ENCODE data around the gene PBLD. TPM values are rescaled to one million over a fixed set of nuclear protein-coding genes. Genes with fewer than 3 reads are reported as not detected.
"Not testable (repeated sequence)": the region's sequence is repeated elsewhere in the genome, so short reads cannot be mapped to it uniquely, and the experiment has no call there.

Gene PBLD
- total RNA-seq, 1 donor from 2014 or later = 8.6 TPM

DNA sequence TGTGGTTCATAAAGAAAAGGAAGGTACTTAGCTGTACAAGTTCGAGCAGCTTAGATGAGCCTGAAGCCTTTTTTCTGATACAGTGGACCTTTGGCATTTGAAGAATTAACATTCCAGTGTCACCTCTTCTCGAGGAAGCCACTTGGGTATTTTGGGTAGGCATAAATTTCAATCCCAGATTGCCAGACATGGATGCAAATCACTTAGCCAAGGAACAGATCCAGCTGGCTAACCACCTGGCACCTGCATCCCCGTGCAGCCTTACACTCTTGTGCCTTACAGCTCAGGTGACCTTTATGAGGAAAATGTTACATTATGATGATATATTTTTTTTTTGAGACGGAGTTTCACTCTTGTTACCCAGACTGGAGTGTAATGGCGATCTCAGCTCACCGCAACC lies 84.8 kb downstream of the PBLD start:
- H3K36me3 Mint-ChIP-seq (ENCODE audit: unreplicated experiment) = no peaks in the 10 kb centered on the region
- TF ChIP-seq, protein P1, sequence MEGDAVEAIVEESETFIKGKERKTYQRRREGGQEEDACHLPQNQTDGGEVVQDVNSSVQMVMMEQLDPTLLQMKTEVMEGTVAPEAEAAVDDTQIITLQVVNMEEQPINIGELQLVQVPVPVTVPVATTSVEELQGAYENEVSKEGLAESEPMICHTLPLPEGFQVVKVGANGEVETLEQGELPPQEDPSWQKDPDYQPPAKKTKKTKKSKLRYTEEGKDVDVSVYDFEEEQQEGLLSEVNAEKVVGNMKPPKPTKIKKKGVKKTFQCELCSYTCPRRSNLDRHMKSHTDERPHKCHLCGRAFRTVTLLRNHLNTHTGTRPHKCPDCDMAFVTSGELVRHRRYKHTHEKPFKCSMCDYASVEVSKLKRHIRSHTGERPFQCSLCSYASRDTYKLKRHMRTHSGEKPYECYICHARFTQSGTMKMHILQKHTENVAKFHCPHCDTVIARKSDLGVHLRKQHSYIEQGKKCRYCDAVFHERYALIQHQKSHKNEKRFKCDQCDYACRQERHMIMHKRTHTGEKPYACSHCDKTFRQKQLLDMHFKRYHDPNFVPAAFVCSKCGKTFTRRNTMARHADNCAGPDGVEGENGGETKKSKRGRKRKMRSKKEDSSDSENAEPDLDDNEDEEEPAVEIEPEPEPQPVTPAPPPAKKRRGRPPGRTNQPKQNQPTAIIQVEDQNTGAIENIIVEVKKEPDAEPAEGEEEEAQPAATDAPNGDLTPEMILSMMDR (IDR thresholded peaks at IDR 0.05) = no peak
- H3K4me3 Mint-ChIP-seq (ENCODE audit: unreplicated experiment) = no peak overlapping the region
- no peaks in the 10 kb centered on the region for H3K4me1 Mint-ChIP-seq (ENCODE audit: unreplicated experiment)
- peaks cover 10% of the 10 kb centered on the region for H3K27me3 Mint-ChIP-seq (ENCODE audit: unreplicated experiment)
- DNase-seq (ENCODE audit: extremely low spot score, unreplicated experiment) = no peak
- no peaks in the 10 kb centered on the region for H3K9me3 Mint-ChIP-seq (ENCODE audit: unreplicated experiment)
- H3K27ac Mint-ChIP-seq (ENCODE audit: unreplicated experiment) = no peak overlapping the region

DNA sequence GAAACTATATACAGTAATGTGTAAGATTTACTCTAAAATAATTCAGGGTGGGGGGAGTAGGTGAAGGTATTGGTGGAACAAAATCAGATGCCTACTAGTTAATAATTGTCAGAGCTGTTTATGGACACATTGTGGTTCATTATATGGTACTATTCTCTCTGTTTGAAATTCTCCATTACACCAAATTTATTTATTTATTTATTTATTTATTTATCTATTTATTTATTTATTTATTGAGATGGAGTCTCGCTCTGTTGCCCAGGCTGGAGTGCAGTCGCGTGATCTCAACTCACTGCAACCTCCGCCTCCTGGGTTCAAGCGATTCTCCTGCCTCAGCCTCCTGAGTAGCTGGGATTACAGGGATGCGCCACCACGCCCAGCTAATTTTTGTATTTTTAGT lies 86.3 kb downstream of the PBLD start:
- H3K9me3 Mint-ChIP-seq (ENCODE audit: unreplicated experiment) = not testable (repeated sequence)

DNA sequence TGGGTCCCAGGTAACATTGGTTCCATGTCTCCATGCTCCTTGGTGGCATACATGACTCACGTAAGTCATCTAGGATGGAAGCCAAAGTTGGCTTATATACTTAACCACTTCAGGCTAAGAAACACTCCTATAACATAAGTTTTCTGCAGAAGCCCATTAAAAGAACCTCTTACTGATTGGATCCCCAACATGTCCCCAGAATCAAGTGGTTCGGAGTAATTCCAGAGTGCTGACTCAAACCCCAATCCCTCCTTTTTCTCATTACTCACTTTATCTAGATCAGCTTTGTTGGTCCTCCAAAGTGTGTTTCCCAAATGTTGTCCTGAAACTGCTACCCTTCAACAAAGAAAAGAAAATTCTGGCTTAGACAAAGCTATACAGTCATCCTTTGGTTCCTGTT lies 90.7 kb downstream of the PBLD start:
- TF ChIP-seq, protein P1 (IDR thresholded peaks at IDR 0.05) = no peak
- Mint-ChIP-seq H3K9me3 (ENCODE audit: unreplicated experiment) (no peaks in the 10 kb centered on the region), H3K4me1 (ENCODE audit: unreplicated experiment) (peaks cover 3% of the 10 kb centered on the region), H3K27ac (ENCODE audit: unreplicated experiment) (no peak overlapping the region), H3K27me3 (ENCODE audit: unreplicated experiment) (peaks cover 8% of the 10 kb centered on the region), H3K4me3 (ENCODE audit: unreplicated experiment) (no peak overlapping the region), H3K36me3 (ENCODE audit: unreplicated experiment) (no peaks in the 10 kb centered on the region)
- DNase-seq (ENCODE audit: extremely low spot score, unreplicated experiment) = no peak

More for the DNA sequence above, 86.3 kb downstream of the PBLD start:
- peaks cover 10% of the 10 kb centered on the region for H3K27me3 Mint-ChIP-seq (ENCODE audit: unreplicated experiment)
- not testable (repeated sequence) for H3K4me1 Mint-ChIP-seq (ENCODE audit: unreplicated experiment); DNase-seq (ENCODE audit: extremely low spot score, unreplicated experiment); H3K27ac Mint-ChIP-seq (ENCODE audit: unreplicated experiment); H3K4me3 Mint-ChIP-seq (ENCODE audit: unreplicated experiment); H3K36me3 Mint-ChIP-seq (ENCODE audit: unreplicated experiment)

DNA sequence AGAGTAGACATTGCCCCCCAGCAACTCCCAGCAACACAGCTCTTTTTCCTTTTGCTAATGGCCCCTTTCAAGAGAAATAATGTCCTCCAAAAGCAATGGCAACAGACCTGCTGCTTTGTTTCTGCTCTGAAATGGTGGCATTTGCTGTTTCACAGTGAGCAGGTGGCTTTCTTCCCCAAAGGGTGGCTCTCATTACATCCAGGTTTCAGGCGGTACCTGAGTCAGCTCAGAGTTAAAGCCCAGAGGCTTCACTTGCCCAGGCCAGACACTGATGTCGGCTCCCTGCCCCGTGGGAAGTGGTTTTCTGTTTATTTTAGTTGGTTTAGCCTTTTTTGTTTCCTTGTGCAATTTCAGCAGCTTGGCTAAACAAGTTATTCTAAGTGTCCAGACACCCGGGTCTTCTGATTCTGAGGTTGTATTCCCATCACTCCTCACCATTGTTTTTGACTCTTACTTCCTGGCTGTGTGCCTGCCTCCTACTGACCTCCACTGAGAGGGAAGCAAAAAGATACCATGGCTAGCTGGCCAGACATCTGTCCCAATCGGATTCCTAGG lies 93.1 kb downstream of the PBLD start:
- Mint-ChIP-seq H3K4me1 (ENCODE audit: unreplicated experiment) (peaks cover 3% of the 10 kb centered on the region), H3K9me3 (ENCODE audit: unreplicated experiment) (no peaks in the 10 kb centered on the region), H3K4me3 (ENCODE audit: unreplicated experiment) (no peak overlapping the region), H3K27me3 (ENCODE audit: unreplicated experiment) (peaks cover 11% of the 10 kb centered on the region), H3K27ac (ENCODE audit: unreplicated experiment) (no peak overlapping the region), H3K36me3 (ENCODE audit: unreplicated experiment) (no peaks in the 10 kb centered on the region)
- DNase-seq (ENCODE audit: extremely low spot score, unreplicated experiment) = no peak
- TF ChIP-seq, protein P1 (IDR thresholded peaks at IDR 0.05) = no peak

DNA sequence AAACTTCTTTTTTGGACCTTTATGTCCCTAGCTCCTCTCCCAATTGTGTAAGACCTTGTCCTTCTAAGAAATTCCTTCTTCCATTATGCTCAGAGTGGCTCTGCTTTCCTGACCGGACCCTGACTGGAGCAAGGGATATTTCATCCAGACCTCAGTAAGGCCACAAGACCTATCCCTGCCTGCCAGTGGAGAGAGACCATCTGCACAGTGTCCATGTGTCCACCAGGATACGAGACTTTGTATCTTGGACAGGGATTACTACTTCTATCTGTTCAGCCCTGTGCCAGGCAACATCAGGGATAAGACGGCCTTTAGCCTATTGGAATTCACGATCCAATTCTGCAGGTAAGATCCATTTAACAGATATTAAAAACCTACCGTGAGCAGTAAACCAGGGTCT lies 93.7 kb downstream of the PBLD start:
- peaks cover 12% of the 10 kb centered on the region for H3K27me3 Mint-ChIP-seq (ENCODE audit: unreplicated experiment)
- H3K36me3 Mint-ChIP-seq (ENCODE audit: unreplicated experiment) = no peaks in the 10 kb centered on the region
- H3K4me1 Mint-ChIP-seq (ENCODE audit: unreplicated experiment) = peaks cover 3% of the 10 kb centered on the region
- H3K9me3 Mint-ChIP-seq (ENCODE audit: unreplicated experiment) = no peaks in the 10 kb centered on the region
- DNase-seq (ENCODE audit: extremely low spot score, unreplicated experiment) = no peak
- TF ChIP-seq, protein P1 (IDR thresholded peaks at IDR 0.05) = no peak
- no peak overlapping the region for H3K4me3 Mint-ChIP-seq (ENCODE audit: unreplicated experiment)
- H3K27ac Mint-ChIP-seq (ENCODE audit: unreplicated experiment) = no peak overlapping the region

DNA sequence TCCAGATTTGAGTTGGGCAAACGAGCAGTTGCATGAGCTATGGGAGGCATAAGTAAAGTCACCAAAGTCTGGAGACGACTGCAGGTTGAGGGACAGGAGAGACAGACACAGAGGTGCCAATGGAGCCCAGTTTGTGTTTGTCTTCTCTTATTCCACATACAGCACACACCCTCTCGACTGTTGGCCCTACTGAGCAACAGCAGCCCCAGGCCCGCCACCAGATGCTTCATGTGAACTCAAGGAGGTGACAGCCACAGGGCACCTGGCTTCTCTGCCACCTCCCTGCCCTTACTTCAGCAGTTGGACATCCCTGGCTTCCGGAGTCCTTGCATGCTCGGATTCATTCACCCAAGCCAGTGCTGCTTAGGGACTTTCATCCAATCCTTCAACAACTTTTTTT lies 94.4 kb downstream of the PBLD start:
- no peak for DNase-seq (ENCODE audit: extremely low spot score, unreplicated experiment)
- Mint-ChIP-seq H3K27me3 (ENCODE audit: unreplicated experiment) (peaks cover 14% of the 10 kb centered on the region), H3K4me1 (ENCODE audit: unreplicated experiment) (peaks cover 3% of the 10 kb centered on the region), H3K4me3 (ENCODE audit: unreplicated experiment) (no peak overlapping the region), H3K36me3 (ENCODE audit: unreplicated experiment) (no peaks in the 10 kb centered on the region), H3K27ac (ENCODE audit: unreplicated experiment) (no peak overlapping the region), H3K9me3 (ENCODE audit: unreplicated experiment) (no peaks in the 10 kb centered on the region)
- TF ChIP-seq, protein P1 (IDR thresholded peaks at IDR 0.05) = no peak

All from osteocyte (in vitro differentiated cells).